Lung microvascular endothelial cell (primary cell): ENCODE results near the gene DNAJA3. TPM values are rescaled to one million over a fixed set of nuclear protein-coding genes. Genes with fewer than 3 reads are reported as not detected.

Experiments
- DNase-seq, 2 donors: peaks; one replicate each; pipeline versions ENCODE4 v3.0.0 to v3.0.0-alpha.2; 2010; ENCODE audit warnings: low read depth in 2 of 2
- total RNA-seq: library from RNA; depleted of rRNA; stranded (reverse); fragments of >200 nt; gene quantifications from 2 replicates; pipeline ENCODE4 v1.2.1, GENCODE V29; 2014

The DNAJA3 gene
- total RNA-seq, 1 donor from 2014 or later, result 37.9 TPM

- DNase-seq, result peak; percentile 90 to 96
Observed at GRCh38 chr16:4474192-4474961, 48.7 kb downstream of the DNAJA3 start, which contains the start of gene NMRAL1. Gene NMRAL1 (minus strand): TSS chr16:4474625. CDS start chr16:4474132, 493 bp downstream.

GRCh38 chr16:4475880-4476788 lies 50.5 kb downstream of the DNAJA3 start, which contains the start of gene HMOX2:
Gene HMOX2 (plus strand): TSS chr16:4476398. CDS start chr16:4505525, 29,127 bp downstream.
- peak; percentile 94 to 97 for DNase-seq

- DNase-seq, result peak; percentile 92 to 95
Observed at GRCh38 chr16:4477966-4478365, 52.3 kb downstream of the DNAJA3 start.

- no peak for DNase-seq
Observed at GRCh38 chr16:4481526-4481925, 55.9 kb downstream of the DNAJA3 start.

- no peak for DNase-seq
Observed at GRCh38 chr16:4481963-4482362, 56.3 kb downstream of the DNAJA3 start.

- no peak for DNase-seq
Observed at GRCh38 chr16:4486126-4486893, 60.6 kb downstream of the DNAJA3 start.

GRCh38 chr16:4487955-4488498 lies 62.4 kb downstream of the DNAJA3 start:
- DNase-seq, result peak; percentile 43 to 59

- peak in 1 of 2 donors; percentile 26 for DNase-seq
Observed at GRCh38 chr16:4488499-4488967, 62.9 kb downstream of the DNAJA3 start.

GRCh38 chr16:4489030-4489429 lies 63.4 kb downstream of the DNAJA3 start:
- DNase-seq, result no peak

GRCh38 chr16:4491898-4492297 lies 66.2 kb downstream of the DNAJA3 start:
- no peak for DNase-seq

- DNase-seq, result peak in 1 of 2 donors; percentile 53
Observed at GRCh38 chr16:4494746-4495490, 69.2 kb downstream of the DNAJA3 start.

GRCh38 chr16:4495766-4496165 lies 70.1 kb downstream of the DNAJA3 start:
- DNase-seq, result no peak

GRCh38 chr16:4496305-4496704 lies 70.6 kb downstream of the DNAJA3 start:
- peak in 1 of 2 donors; percentile 27 for DNase-seq

- DNase-seq, result no peak
Observed at GRCh38 chr16:4498546-4499195, 73.0 kb downstream of the DNAJA3 start.

- no peak for DNase-seq
Observed at GRCh38 chr16:4499196-4499555, 73.5 kb downstream of the DNAJA3 start.

- DNase-seq, result peak; percentile 52 to 79
Observed at GRCh38 chr16:4500272-4500671, 74.6 kb downstream of the DNAJA3 start.

GRCh38 chr16:4501071-4501478 lies 75.4 kb downstream of the DNAJA3 start:
- DNase-seq, result peak; percentile 42 to 91

GRCh38 chr16:4505356-4506147 lies 79.9 kb downstream of the DNAJA3 start:
- DNase-seq, result no peak
